Left cardiac atrium (tissue), 4 donors: ENCODE measurements around the gene ATP2B3. TPM values are rescaled to one million over a fixed set of nuclear protein-coding genes. Genes with fewer than 3 reads are reported as not detected.
"Not testable (repeated sequence)": the region's sequence is repeated elsewhere in the genome, so short reads cannot be mapped to it uniquely, and the experiment has no call there.

Experiments
- ATAC-seq, 2 donors: fragments of 200-7000 bp; cut with Tn5 transposase; one replicate each; pipeline ENCODE4 v1.9.1; 2020; ENCODE audit warnings: mild to moderate bottlenecking in 2 of 2, moderate library complexity in 2 of 2
- DNase-seq: peaks from one replicate; pipeline ENCODE4 v3.0.0-alpha.2; 2020
- intact Hi-C, 2 donors: fragments of 100-400 bp; cut with DNase I; formaldehyde crosslinking; loops; one replicate each; pipeline versions ENCODE4 v1.14.1 to v1.15.1; 2022 to 2023
- total RNA-seq, 2 donors: library from RNA; stranded (reverse); fragmentation: NEBNext Ultra II Directional; extraction: Animal tissue kit (Norgen Biotek cat#: 25700); gene quantifications; one replicate each; pipeline ENCODE4 v1.2.1, GENCODE V29; 2021
- donor health status: DM: no; HTN: yes; CAD: no.
- donor health status: DM: no; HTN: yes; CAD: no; lungs with severe emphysema.
- donor health status: DM: yes; HTN: yes; CAD: no.
- donor health status: Dilated cardiomyopathy.

ATP2B3 gene
- total RNA-seq, 2 donors from 2014 or later: 0.10 TPM; not detected in 1

- intact Hi-C loops: no loop called here
- ATAC-seq (peak in 1 of 2 donors; percentile 22), DNase-seq (no peak)
Observed at GRCh38 chrX:153600032-153600373, 82.6 kb downstream of the ATP2B3 start.

- intact Hi-C loops: no loop called here
- ATAC-seq (no peak), DNase-seq (no peak)
Observed at GRCh38 chrX:153600921-153601320, 83.5 kb downstream of the ATP2B3 start.

GRCh38 chrX:153601511-153602110 lies 84.2 kb downstream of the ATP2B3 start:
- intact Hi-C loops: no loop called here
- ATAC-seq (no peak), DNase-seq (no peak)

GRCh38 chrX:153602601-153603000 lies 85.2 kb downstream of the ATP2B3 start:
- intact Hi-C loops: no loop called here
- no peak for ATAC-seq

GRCh38 chrX:153603131-153603656 lies 85.8 kb downstream of the ATP2B3 start:
- intact Hi-C loops: no loop called here
- ATAC-seq: no peak
- DNase-seq: no peak

More at GRCh38 chrX:153602601-153603000, 85.2 kb downstream of the ATP2B3 start:
- DNase-seq: no peak

- ATAC-seq, intact Hi-C loops, DNase-seq: not testable (repeated sequence)
Observed at GRCh38 chrX:153604666-153605380, 87.4 kb downstream of the ATP2B3 start.

GRCh38 chrX:153606503-153606902 lies 89.1 kb downstream of the ATP2B3 start:
- intact Hi-C loops: no loop called here
- DNase-seq (no peak), ATAC-seq (no peak)

GRCh38 chrX:153608376-153608775 lies 90.9 kb downstream of the ATP2B3 start:
- intact Hi-C loops: no loop called here
- DNase-seq (no peak), ATAC-seq (no peak)

- ATAC-seq: no peak
- DNase-seq: no peak
- intact Hi-C loops: no loop called here
Observed at GRCh38 chrX:153608806-153609205, 91.4 kb downstream of the ATP2B3 start.

- ATAC-seq: peak; percentile 95 to 99
- intact Hi-C loops: loop anchor here in 1 of 2 donors (10.0 kb wide), 1 partner anchor 55 kb away; no protein-coding TSS in a partner anchor
- peak; percentile 75 for DNase-seq
Observed at GRCh38 chrX:153609917-153610835, 92.7 kb downstream of the ATP2B3 start.

GRCh38 chrX:153610836-153611213 lies 93.4 kb downstream of the ATP2B3 start:
- intact Hi-C loops: loop anchor here in 1 of 2 donors (10.0 kb wide), 1 partner anchor 54 kb away; no protein-coding TSS in a partner anchor
- DNase-seq: no peak
- ATAC-seq: no peak

- intact Hi-C loops: loop anchor here in 1 of 2 donors (10.0 kb wide), 1 partner anchor 53 kb away; no protein-coding TSS in a partner anchor
- DNase-seq (no peak), ATAC-seq (no peak)
Observed at GRCh38 chrX:153611298-153612095, 94.1 kb downstream of the ATP2B3 start.

- DNase-seq (no peak), ATAC-seq (no peak)
- intact Hi-C loops: loop anchor here in 1 of 2 donors (10.0 kb wide), 1 partner anchor 52 kb away; no protein-coding TSS in a partner anchor
Observed at GRCh38 chrX:153612413-153612812, 95.0 kb downstream of the ATP2B3 start.

- ATAC-seq (no peak), DNase-seq (no peak)
- intact Hi-C loops: loop anchor here in 1 of 2 donors (10.0 kb wide), 1 partner anchor 50 kb away; no protein-coding TSS in a partner anchor
Observed at GRCh38 chrX:153614818-153615217, 97.4 kb downstream of the ATP2B3 start.

- intact Hi-C loops: no loop called here
- no peak for ATAC-seq
- DNase-seq: no peak
Observed at GRCh38 chrX:153620576-153620975, 103.1 kb downstream of the ATP2B3 start.

- no peak for DNase-seq
- no peak for ATAC-seq
- intact Hi-C loops: no loop called here
Observed at GRCh38 chrX:153621949-153622598, 104.6 kb downstream of the ATP2B3 start.

GRCh38 chrX:153622661-153623309 lies 105.3 kb downstream of the ATP2B3 start:
- no peak for DNase-seq
- intact Hi-C loops: no loop called here
- ATAC-seq: peak in 1 of 2 donors; percentile 58
